Measurements from ENCODE around the gene STRIP1.
"Not testable (repeated sequence)": the region's sequence is repeated elsewhere in the genome, so short reads cannot be mapped to it uniquely, and the experiment has no call there.

The STRIP1 gene

DNA sequence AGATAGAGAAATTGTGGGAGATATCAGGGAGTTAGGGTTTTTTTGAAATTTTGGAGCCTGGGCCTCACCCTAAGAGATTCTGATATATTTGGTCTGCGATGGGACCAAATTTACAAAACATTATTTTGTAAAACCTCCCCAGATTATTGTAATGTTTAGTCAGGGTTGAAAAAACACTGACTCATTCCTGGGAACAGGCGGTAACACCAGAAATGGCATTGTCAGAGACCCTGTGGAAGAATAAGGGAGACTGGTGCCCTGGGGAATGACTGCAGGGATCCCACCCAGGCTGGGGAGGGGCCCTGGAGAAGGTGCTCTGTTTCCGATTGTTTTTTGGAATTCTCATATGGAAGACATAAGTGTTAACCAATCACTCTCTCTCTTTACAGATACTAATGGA lies 13.1 kb upstream of the STRIP1 start:
- peaks cover 47% of the 10 kb centered on the region for H3K36me3 Mint-ChIP-seq (ENCODE audit: insufficient read depth)
- no peak overlapping the region for H3K27ac Mint-ChIP-seq

DNA sequence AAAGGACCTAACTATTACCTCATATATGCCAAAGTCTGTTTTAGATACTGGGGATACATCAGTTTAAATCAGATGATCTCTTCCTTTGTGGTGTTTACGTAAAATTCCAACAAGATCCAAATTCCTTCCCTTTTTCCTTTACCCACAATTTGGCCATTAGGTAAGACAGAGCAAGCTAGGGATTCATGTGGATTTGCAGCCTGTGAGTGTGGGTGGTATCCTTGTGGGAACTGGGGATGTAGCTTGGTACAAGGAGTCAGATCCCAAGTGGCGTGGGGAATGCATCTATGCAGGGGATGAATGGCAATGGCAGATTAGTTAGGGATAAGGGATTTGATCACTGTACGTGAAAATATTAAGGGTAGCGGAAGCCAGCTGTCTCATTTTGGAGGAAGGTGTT lies 9.8 kb upstream of the STRIP1 start:
- Mint-ChIP-seq H3K27ac (no peak overlapping the region), H3K4me3 (no peak overlapping the region), H3K9me3 (no peaks in the 10 kb centered on the region), H3K4me1 (ENCODE audit: low read depth in 2 of 2) (no peaks in the 10 kb centered on the region), H3K27me3 (no peaks in the 10 kb centered on the region), H3K36me3 (ENCODE audit: insufficient read depth) (peaks cover 19% of the 10 kb centered on the region)
- ATAC-seq (replicated peaks) (no peak), DNase-seq (no peak)

More for the DNA sequence above, 13.1 kb upstream of the STRIP1 start:
- DNase-seq (no peak), ATAC-seq (replicated peaks) (no peak)
- no peaks in the 10 kb centered on the region for H3K27me3 Mint-ChIP-seq
- H3K9me3 Mint-ChIP-seq = no peaks in the 10 kb centered on the region
- no peaks in the 10 kb centered on the region for H3K4me1 Mint-ChIP-seq (ENCODE audit: low read depth in 2 of 2)
- H3K4me3 Mint-ChIP-seq = no peak overlapping the region

DNA sequence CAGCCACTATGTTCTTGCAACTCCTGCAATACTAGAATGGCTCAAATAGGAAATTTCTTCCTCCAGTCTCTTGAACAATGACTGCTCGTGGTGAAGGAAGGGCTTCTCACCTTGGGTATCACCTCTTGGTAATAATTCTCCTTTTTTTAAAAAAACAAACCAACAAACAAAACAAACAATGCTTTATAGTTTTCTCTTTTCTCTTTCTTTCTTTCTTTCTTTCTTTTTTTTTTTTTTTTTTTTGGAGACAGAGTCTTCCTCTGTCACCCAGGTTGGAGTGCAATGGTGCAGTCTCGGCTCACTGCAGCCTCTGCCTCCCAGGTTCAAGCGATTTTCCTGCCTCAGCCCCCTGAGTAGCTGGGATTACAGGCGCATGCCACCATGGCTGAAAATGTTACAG lies 3.7 kb upstream of the STRIP1 start:
- not testable (repeated sequence) for ATAC-seq (replicated peaks); DNase-seq; H3K9me3 Mint-ChIP-seq; H3K27me3 Mint-ChIP-seq
- Mint-ChIP-seq H3K4me1 (ENCODE audit: low read depth in 2 of 2) (peaks cover 24 to 29% of the 10 kb centered on the region in 2 donors), H3K36me3 (ENCODE audit: insufficient read depth) (peaks cover 12% of the 10 kb centered on the region), H3K4me3 (peak overlapping the region; percentile 92 to 96), H3K27ac (peak overlapping the region; percentile 96)

DNA sequence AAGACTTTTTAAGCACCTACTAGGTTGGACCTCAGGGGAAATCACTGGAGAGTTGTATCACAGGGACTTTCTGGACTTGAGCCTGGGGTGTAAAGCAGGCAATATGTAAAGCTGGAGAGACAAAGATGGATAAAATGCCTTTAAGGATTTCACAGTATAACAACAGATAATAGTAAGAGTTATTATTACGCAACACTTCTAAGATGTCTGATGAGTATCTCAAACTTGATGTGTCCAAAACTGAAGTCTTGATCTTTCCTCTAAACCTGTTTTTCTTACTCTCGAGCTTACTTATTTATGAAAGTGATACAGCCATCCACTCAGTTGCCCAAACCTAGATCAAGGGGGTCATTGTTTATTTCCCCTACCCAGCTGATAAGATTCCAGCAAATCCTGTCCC lies 2.1 kb upstream of the STRIP1 start:
- no peak for DNase-seq
- H3K27me3 Mint-ChIP-seq = no peaks in the 10 kb centered on the region
- peaks cover 28 to 29% of the 10 kb centered on the region in 2 donors for H3K4me1 Mint-ChIP-seq (ENCODE audit: low read depth in 2 of 2)
- peaks cover 12% of the 10 kb centered on the region for H3K36me3 Mint-ChIP-seq (ENCODE audit: insufficient read depth)
- H3K4me3 Mint-ChIP-seq = peak overlapping the region; percentile 25 to 41
- H3K27ac Mint-ChIP-seq = peak overlapping the region in 1 of 2 donors; percentile 96
- H3K9me3 Mint-ChIP-seq = no peaks in the 10 kb centered on the region
- ATAC-seq (replicated peaks) = no peak

DNA sequence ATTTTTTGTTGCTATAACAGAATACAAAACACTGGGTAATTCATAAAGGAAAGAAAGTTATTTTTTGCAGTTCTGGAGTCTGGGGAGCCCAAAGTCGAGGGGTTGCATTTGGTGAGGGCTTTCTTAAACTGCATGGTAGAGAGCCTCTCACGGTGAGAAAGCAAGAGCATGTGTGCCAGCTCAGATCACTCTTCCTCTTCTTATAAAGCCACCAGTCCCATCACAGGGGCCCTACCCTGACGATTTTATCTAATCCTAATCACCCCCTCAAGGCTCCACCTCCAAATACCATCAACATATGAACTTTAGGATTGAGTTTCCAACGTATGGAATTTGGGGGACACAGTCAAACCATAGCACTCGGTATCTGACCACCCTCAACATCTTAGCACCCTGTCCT lies 1.0 kb upstream of the STRIP1 start:
- ATAC-seq (replicated peaks) = no peak
- DNase-seq = no peak
- Mint-ChIP-seq H3K36me3 (ENCODE audit: insufficient read depth) (peaks cover 17% of the 10 kb centered on the region), H3K4me1 (ENCODE audit: low read depth in 2 of 2) (peaks cover 28 to 29% of the 10 kb centered on the region in 2 donors), H3K4me3 (peak overlapping the region; percentile 77 to 90), H3K27ac (peak overlapping the region; percentile 80 to 89), H3K27me3 (no peaks in the 10 kb centered on the region), H3K9me3 (no peaks in the 10 kb centered on the region)

DNA sequence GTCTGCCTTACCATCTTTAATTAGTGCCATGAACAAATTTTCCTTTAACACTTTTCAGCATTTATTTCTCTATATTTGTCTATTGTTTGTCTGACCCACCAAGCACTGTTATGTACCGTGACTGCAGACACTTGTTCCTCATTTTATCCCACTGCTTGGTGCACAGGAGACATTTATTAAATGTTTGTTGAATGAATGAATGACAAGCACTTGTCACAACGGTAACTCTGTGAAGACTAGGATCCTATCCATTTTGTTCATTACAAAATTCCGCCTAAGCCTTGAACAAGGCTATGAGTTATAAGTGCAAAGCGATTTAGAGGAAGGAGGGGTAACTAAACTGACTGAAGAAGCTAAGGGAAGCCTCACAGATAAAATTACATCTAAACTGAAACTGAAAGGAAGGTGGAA lies 379 bp upstream of the STRIP1 start:
- Mint-ChIP-seq H3K36me3 (ENCODE audit: insufficient read depth) (peaks cover 22% of the 10 kb centered on the region), H3K4me3 (peak overlapping the region; percentile 77 to 90), H3K9me3 (no peaks in the 10 kb centered on the region), H3K27ac (peak overlapping the region; percentile 80 to 89), H3K4me1 (ENCODE audit: low read depth in 2 of 2) (peaks cover 28 to 29% of the 10 kb centered on the region in 2 donors), H3K27me3 (no peaks in the 10 kb centered on the region)
- ATAC-seq (replicated peaks) (no peak), DNase-seq (peak in 1 of 3 experiments; percentile 19)

DNA sequence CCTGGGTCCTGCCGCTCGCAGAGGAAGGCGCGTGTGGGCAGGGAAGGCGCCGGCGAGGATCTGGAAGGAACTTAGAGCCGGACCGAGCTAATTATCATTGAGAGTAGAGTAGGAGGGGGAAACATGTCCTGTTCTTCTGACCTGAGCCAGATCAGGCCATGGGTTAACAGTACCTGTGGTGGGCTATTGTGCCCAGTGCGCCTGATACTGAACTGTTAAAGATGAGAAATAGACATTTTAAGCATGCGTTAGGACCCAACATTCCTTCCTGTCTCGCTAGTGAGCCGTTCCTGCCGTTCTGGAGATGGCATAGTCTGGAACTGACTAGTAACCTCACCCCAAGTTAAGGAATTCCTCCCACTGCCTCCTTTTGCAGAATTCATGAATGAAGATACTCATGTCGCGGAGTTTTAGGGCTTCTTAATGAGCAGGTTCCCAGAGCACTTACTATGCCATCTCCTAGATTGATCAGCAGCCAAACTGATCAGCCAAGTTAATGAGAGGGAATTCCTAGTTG lies 870 bp downstream of the STRIP1 start:
- Mint-ChIP-seq H3K27ac (peak overlapping the region; percentile 80 to 89), H3K4me3 (peak overlapping the region; percentile 77 to 90), H3K4me1 (ENCODE audit: low read depth in 2 of 2) (peaks cover 28 to 29% of the 10 kb centered on the region in 2 donors), H3K36me3 (ENCODE audit: insufficient read depth) (peaks cover 34% of the 10 kb centered on the region), H3K27me3 (no peaks in the 10 kb centered on the region), H3K9me3 (no peaks in the 10 kb centered on the region)
- DNase-seq (no peak), ATAC-seq (replicated peaks) (no peak)

DNA sequence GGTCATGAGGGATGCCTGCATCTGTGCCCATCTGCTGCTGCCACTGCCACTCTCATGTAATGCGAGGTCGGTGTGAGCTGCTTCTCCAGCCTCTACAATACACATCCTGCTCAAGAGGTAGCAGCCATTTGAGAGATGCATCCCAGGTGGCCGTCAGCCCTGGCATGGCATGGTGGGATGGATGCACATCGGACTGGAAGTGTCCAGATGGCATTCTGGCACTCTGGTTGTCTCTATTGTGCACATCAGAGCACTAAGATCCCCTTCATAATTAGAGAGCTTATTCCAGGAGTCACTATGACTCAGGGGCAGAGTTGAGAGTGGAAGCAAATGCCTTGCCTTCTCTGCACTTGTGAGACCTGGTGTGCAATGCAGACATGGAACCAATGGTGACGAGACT lies 3.8 kb downstream of the STRIP1 start:
- Mint-ChIP-seq H3K4me3 (no peak overlapping the region), H3K36me3 (ENCODE audit: insufficient read depth) (peaks cover 55% of the 10 kb centered on the region), H3K27me3 (no peaks in the 10 kb centered on the region), H3K9me3 (no peaks in the 10 kb centered on the region), H3K4me1 (ENCODE audit: low read depth in 2 of 2) (peaks cover 18% of the 10 kb centered on the region in 2 donors), H3K27ac (peak overlapping the region in 1 of 2 donors; percentile 60)
- no peak for ATAC-seq (replicated peaks)
- no peak for DNase-seq

DNA sequence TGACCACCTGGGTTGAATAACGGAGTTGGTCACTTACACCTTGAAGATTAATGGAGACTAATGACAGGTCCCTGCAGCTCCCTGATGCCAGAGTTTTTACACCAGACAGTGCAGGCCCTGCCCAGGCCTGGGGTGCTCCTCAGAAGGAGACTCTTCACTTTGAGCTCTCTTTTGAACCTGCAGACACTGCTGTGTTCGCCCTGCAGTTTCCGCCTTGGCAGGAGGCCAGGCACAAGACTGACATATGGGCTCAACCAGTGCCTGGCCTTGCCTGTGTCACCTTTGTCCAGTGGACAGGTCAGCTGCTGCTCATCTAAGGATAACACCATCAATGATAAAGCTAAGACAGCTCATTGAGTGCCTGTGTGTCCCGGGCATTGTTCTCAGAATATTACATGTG lies 5.2 kb downstream of the STRIP1 start:
- ATAC-seq (replicated peaks) (no peak), DNase-seq (no peak)
- Mint-ChIP-seq H3K27me3 (no peaks in the 10 kb centered on the region), H3K27ac (no peak overlapping the region), H3K9me3 (no peaks in the 10 kb centered on the region), H3K36me3 (ENCODE audit: insufficient read depth) (peaks cover 63% of the 10 kb centered on the region), H3K4me1 (ENCODE audit: low read depth in 2 of 2) (peaks cover 10 to 11% of the 10 kb centered on the region in 2 donors), H3K4me3 (no peak overlapping the region)

DNA sequence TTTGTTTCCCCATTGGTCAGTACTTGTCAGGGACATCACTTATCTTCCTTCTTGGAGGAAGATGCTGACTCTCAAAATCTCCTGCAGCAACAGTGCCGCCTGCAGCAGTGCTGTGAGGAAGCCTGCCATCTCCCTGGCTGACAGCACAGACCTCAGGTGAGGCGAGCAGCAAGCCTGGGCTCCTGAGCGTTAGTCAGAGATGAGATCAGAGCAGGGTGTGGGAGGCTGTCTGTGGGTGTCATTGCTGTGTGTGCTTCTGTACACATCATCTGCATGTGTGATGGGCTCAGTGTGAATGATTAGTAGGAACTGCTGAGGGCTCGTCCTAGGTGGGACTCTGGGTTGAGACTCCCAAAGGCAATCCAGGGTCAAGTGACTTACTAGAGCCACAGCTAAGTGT lies 6.1 kb downstream of the STRIP1 start:
- Mint-ChIP-seq H3K4me1 (ENCODE audit: low read depth in 2 of 2) (peaks cover 4 to 5% of the 10 kb centered on the region in 2 donors), H3K4me3 (no peak overlapping the region), H3K9me3 (no peaks in the 10 kb centered on the region), H3K36me3 (ENCODE audit: insufficient read depth) (peaks cover 68% of the 10 kb centered on the region), H3K27me3 (no peaks in the 10 kb centered on the region), H3K27ac (no peak overlapping the region)
- no peak for ATAC-seq (replicated peaks)
- DNase-seq = no peak

DNA sequence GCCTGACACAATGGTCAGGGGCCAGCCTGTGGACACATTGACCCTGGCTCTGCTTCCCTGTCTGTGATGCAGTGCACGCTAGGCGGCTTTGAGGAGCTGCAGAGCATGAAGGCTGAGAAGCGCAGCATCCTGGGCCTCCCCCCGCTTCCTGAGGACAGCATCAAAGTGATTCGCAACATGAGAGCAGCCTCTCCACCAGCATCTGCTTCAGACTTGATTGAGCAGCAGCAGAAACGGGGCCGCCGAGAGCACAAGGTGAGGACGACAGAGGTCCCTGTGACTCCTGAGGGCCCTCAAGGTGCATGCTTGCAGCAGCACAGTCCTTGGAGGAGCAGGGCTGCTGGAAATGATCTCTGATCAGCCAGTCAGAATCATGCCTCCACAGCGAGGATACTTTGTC lies 8.6 kb downstream of the STRIP1 start:
- ATAC-seq (replicated peaks) (no peak), DNase-seq (no peak)
- no peaks in the 10 kb centered on the region for H3K27me3 Mint-ChIP-seq
- peak overlapping the region in 1 of 2 donors; percentile 44 for H3K27ac Mint-ChIP-seq
- no peaks in the 10 kb centered on the region for H3K9me3 Mint-ChIP-seq
- H3K36me3 Mint-ChIP-seq (ENCODE audit: insufficient read depth) = peaks cover 93% of the 10 kb centered on the region
- H3K4me3 Mint-ChIP-seq = no peak overlapping the region
- H3K4me1 Mint-ChIP-seq (ENCODE audit: low read depth in 2 of 2) = peaks cover 0 to 3% of the 10 kb centered on the region in 2 donors

DNA sequence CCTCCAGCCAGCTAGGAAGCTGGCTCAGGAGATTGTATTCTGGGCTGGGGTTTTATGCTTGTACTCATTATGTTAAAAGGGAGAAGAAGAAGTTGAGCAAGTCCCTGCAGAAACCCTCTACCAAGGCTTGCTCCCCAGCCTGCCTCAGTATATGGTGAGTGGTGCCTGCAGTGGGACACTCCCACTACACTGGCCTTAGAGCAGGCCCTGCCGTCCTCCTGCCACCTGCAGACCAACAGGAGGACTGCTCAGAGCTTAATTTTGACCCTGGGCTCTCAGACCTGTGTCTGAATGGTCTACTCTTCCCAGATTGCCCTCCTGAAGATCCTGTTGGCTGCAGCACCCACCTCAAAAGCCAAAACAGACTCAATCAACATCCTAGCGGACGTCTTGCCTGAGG lies 13.0 kb downstream of the STRIP1 start:
- Mint-ChIP-seq H3K27ac (no peak overlapping the region), H3K36me3 (ENCODE audit: insufficient read depth) (peaks cover 82% of the 10 kb centered on the region), H3K27me3 (no peaks in the 10 kb centered on the region), H3K4me3 (no peak overlapping the region), H3K4me1 (ENCODE audit: low read depth in 2 of 2) (no peaks in the 10 kb centered on the region), H3K9me3 (no peaks in the 10 kb centered on the region)
- ATAC-seq (replicated peaks) (no peak), DNase-seq (no peak)

DNA sequence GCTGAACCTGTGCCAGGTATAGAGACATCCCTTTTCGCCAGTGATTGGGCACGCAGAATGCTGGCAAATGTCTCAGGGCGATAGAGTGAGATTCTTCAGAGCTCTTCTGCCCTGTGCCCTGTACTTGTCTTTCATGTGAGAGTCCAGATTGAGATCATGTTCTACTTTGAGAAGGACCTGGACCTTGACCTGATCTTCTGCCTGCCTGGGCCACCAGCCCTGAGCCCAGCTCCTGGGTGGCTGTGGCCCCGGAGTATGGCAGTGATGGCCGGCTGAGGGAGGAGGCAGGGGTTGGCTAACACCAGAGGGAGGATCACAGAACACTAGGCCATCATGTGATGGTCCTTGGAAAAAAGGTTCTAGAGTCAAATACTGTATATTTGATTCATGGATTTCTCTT lies 13.8 kb downstream of the STRIP1 start:
- peaks cover 0 to 3% of the 10 kb centered on the region in 2 donors for H3K4me1 Mint-ChIP-seq (ENCODE audit: low read depth in 2 of 2)
- no peaks in the 10 kb centered on the region for H3K9me3 Mint-ChIP-seq
- no peak for DNase-seq
- H3K27ac Mint-ChIP-seq = no peak overlapping the region
- no peak overlapping the region for H3K4me3 Mint-ChIP-seq
- ATAC-seq (replicated peaks) = no peak
- no peaks in the 10 kb centered on the region for H3K27me3 Mint-ChIP-seq
- H3K36me3 Mint-ChIP-seq (ENCODE audit: insufficient read depth) = peaks cover 82% of the 10 kb centered on the region

DNA sequence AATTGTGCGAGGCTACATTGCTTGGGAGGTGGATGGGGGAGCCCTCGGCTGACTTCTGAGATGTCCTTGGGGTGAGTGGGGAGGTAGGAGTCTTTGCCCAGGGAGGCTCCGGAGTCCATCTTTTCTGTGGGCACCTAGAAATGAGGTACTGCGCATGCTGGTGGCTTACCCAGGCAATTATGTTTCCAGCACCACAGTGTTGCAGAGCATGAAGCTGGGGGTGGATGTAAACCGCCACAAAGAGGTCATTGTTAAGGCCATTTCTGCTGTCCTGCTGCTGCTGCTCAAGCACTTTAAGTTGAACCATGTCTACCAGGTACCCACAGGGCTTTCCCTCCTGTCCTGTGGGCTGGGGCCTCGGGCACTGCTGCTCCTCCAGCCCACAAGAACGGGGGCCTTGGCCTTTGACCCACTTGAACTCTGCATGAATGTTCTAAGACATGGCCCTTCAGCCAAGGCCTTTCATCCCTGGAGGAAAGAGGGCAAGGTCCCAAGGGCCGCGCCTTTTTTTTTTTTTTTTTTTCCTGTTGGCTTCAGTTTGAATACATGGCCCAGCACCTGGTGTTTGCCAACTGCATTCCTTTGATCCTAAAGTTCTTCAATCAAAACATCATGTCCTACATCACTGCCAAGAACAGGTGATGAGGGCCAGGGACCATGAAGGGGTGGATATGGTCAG lies 14.6 kb downstream of the STRIP1 start:
- no peak for ATAC-seq (replicated peaks)
- no peak for DNase-seq
- Mint-ChIP-seq H3K36me3 (ENCODE audit: insufficient read depth) (peaks cover 82% of the 10 kb centered on the region), H3K4me3 (no peak overlapping the region), H3K27me3 (no peaks in the 10 kb centered on the region), H3K4me1 (ENCODE audit: low read depth in 2 of 2) (peaks cover 0 to 4% of the 10 kb centered on the region in 2 donors), H3K9me3 (no peaks in the 10 kb centered on the region), H3K27ac (no peak overlapping the region)

All from effector memory CD8-positive, alpha-beta T cell (primary cell).